NCI-H1694 (cell line): ENCODE data around the gene RBM27.
"Not testable (repeated sequence)": the region's sequence is repeated elsewhere in the genome, so short reads cannot be mapped to it uniquely, and the experiment has no call there.

ENCODE experiments used
- DNase-seq: peaks from one replicate; lab custom pipeline; 2025; lab: John Stamatoyannopoulos, UW

Gene RBM27

GRCh38 chr5:146203011-146203871 lies at the start of gene RBM27:
Gene RBM27 (plus strand): TSS chr5:146203605. CDS start chr5:146203766, 161 bp downstream.
- DNase-seq: peak; percentile 92

GRCh38 chr5:146158255-146158654 lies 45.1 kb upstream of the RBM27 start:
- no peak for DNase-seq

- DNase-seq: no peak
Observed at GRCh38 chr5:146164382-146164781, 39.0 kb upstream of the RBM27 start.

- no peak for DNase-seq
Observed at GRCh38 chr5:146165460-146165859, 37.9 kb upstream of the RBM27 start.

GRCh38 chr5:146165903-146166302 lies 37.5 kb upstream of the RBM27 start:
- DNase-seq: no peak

GRCh38 chr5:146169076-146169475 lies 34.3 kb upstream of the RBM27 start:
- no peak for DNase-seq

GRCh38 chr5:146173049-146173448 lies 30.4 kb upstream of the RBM27 start:
- not testable (repeated sequence) for DNase-seq

- no peak for DNase-seq
Observed at GRCh38 chr5:146173597-146173996, 29.8 kb upstream of the RBM27 start.

GRCh38 chr5:146176805-146177204 lies 26.6 kb upstream of the RBM27 start:
- no peak for DNase-seq

GRCh38 chr5:146179696-146180095 lies 23.7 kb upstream of the RBM27 start:
- no peak for DNase-seq

- not testable (repeated sequence) for DNase-seq
Observed at GRCh38 chr5:146183403-146183802, 20.0 kb upstream of the RBM27 start.

GRCh38 chr5:146185161-146185560 lies 18.2 kb upstream of the RBM27 start:
- DNase-seq: no peak

- DNase-seq: no peak
Observed at GRCh38 chr5:146188358-146188757, 15.0 kb upstream of the RBM27 start.

- no peak for DNase-seq
Observed at GRCh38 chr5:146192571-146193043, 10.8 kb upstream of the RBM27 start.

GRCh38 chr5:146193285-146193684 lies 10.1 kb upstream of the RBM27 start:
- no peak for DNase-seq

- DNase-seq: not testable (repeated sequence)
Observed at GRCh38 chr5:146194997-146195396, 8.4 kb upstream of the RBM27 start.

- DNase-seq: no peak
Observed at GRCh38 chr5:146196459-146197048, 6.9 kb upstream of the RBM27 start.

GRCh38 chr5:146199176-146199815 lies 4.1 kb upstream of the RBM27 start:
- DNase-seq: no peak

- DNase-seq: not testable (repeated sequence)
Observed at GRCh38 chr5:146201795-146202194, 1.6 kb upstream of the RBM27 start.

GRCh38 chr5:146203872-146204192 lies 427 bp downstream of the RBM27 start:
- DNase-seq: no peak

- no peak for DNase-seq
Observed at GRCh38 chr5:146205499-146206202, 2.2 kb downstream of the RBM27 start.

- DNase-seq: no peak
Observed at GRCh38 chr5:146206257-146206656, 2.9 kb downstream of the RBM27 start.
